ENCODE data around the gene OGFOD2.
"Not testable (repeated sequence)": the region's sequence is repeated elsewhere in the genome, so short reads cannot be mapped to it uniquely, and the experiment has no call there.

OGFOD2 gene

DNA sequence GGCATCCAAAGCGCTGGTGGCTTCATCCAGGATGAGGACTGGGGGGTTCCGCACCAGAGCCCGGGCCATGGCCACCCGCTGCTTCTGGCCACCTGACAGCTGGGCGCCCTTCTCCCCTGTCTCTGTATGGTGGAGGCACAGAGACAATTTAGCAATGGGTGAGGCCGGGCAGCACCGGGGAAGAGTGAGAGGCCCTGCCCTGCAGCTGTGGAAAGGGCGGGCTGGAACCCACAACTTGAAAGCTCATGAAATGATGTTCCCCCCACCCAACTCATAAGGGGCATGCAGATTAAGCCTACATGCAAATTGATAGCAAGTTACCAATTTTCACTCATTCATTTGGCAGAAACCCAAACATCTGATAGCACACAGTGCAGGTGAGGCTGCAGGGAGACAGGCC is 42.8 kb upstream of the OGFOD2 start:
- H3K27me3 ChIP-seq (replicated peaks; ENCODE audit: control insufficient read depth, insufficient read depth, low read length), result no peaks in the 10 kb centered on the region
- TF ChIP-seq, protein P1, sequence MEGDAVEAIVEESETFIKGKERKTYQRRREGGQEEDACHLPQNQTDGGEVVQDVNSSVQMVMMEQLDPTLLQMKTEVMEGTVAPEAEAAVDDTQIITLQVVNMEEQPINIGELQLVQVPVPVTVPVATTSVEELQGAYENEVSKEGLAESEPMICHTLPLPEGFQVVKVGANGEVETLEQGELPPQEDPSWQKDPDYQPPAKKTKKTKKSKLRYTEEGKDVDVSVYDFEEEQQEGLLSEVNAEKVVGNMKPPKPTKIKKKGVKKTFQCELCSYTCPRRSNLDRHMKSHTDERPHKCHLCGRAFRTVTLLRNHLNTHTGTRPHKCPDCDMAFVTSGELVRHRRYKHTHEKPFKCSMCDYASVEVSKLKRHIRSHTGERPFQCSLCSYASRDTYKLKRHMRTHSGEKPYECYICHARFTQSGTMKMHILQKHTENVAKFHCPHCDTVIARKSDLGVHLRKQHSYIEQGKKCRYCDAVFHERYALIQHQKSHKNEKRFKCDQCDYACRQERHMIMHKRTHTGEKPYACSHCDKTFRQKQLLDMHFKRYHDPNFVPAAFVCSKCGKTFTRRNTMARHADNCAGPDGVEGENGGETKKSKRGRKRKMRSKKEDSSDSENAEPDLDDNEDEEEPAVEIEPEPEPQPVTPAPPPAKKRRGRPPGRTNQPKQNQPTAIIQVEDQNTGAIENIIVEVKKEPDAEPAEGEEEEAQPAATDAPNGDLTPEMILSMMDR (IDR thresholded peaks at IDR 0.05; ENCODE audit: insufficient read depth, low read length, poor library complexity, severe bottlenecking), result no peak
- H3K36me3 ChIP-seq (ENCODE audit: control insufficient read depth, insufficient read depth, low read length), result no peaks in the 10 kb centered on the region
- DNase-seq (ENCODE audit: extremely low read depth, insufficient read length), result no peak
- H3K4me3 ChIP-seq (replicated peaks; ENCODE audit: low read depth, low read length), result no peak overlapping the region

GRCh38 chr12:122934722-122935121 is 40.3 kb upstream of the OGFOD2 start:
- DNase-seq (ENCODE audit: extremely low read depth, insufficient read length), result peak; percentile 54
- Histone ChIP-seq H3K36me3 (ENCODE audit: control insufficient read depth, insufficient read depth, low read length) (no peaks in the 10 kb centered on the region), H3K27me3 (replicated peaks; ENCODE audit: control insufficient read depth, insufficient read depth, low read length) (no peaks in the 10 kb centered on the region), H3K4me3 (replicated peaks; ENCODE audit: low read depth, low read length) (no peak overlapping the region)
- TF ChIP-seq, protein P1 (IDR thresholded peaks at IDR 0.05; ENCODE audit: insufficient read depth, low read length, poor library complexity, severe bottlenecking), result no peak

GRCh38 chr12:122935318-122935717 is 39.7 kb upstream of the OGFOD2 start:
- DNase-seq (ENCODE audit: extremely low read depth, insufficient read length), result no peak
- Histone ChIP-seq H3K4me3 (replicated peaks; ENCODE audit: low read depth, low read length) (no peak overlapping the region), H3K27me3 (replicated peaks; ENCODE audit: control insufficient read depth, insufficient read depth, low read length) (no peaks in the 10 kb centered on the region), H3K36me3 (ENCODE audit: control insufficient read depth, insufficient read depth, low read length) (no peaks in the 10 kb centered on the region)
- TF ChIP-seq, protein P1 (IDR thresholded peaks at IDR 0.05; ENCODE audit: insufficient read depth, low read length, poor library complexity, severe bottlenecking), result no peak

DNA sequence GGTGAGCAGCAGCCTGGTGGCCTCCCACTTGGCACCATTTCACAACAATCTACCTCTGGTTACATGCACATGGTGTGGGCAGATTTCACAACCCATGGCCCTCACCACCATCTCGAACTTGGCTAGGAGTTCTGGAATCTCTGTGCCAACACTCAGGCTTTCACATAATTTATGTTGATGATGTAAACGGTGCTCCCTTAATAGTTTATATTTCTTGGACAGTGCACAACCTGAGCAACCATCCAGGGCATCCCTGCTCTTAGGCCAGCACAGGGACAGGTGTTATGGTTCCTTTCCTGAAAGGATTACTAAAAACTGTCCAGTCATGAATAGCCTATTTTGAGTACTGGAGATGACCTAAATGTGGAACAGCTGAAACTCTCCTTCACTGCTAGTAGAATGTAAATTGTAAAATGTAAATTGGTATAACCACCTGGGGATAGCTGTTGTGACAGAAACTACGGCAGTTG is 37.4 kb upstream of the OGFOD2 start:
- H3K36me3 ChIP-seq (ENCODE audit: control insufficient read depth, insufficient read depth, low read length), result no peaks in the 10 kb centered on the region
- no peak overlapping the region for H3K4me3 ChIP-seq (replicated peaks; ENCODE audit: low read depth, low read length)
- no peaks in the 10 kb centered on the region for H3K27me3 ChIP-seq (replicated peaks; ENCODE audit: control insufficient read depth, insufficient read depth, low read length)
- TF ChIP-seq, protein P1 (IDR thresholded peaks at IDR 0.05; ENCODE audit: insufficient read depth, low read length, poor library complexity, severe bottlenecking), result no peak
- no peak for DNase-seq (ENCODE audit: extremely low read depth, insufficient read length)

DNA sequence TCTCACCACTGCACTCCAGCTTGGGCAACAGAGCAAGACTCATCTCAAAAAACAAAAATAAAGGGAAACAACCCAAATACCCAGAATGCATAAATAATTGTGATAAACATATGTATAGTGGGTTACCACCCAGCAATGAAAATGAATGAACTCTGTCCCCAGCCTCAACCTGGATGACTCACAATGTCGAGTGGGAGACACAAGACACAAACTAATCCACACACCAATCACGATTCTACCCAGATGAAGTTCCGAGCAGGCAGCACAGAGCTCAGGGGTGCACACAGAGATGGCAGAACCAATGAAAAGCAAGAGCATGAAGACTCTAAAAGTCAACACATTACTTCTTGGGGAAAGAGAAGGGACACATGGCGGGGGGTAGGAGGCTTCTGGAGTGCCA is 35.9 kb upstream of the OGFOD2 start:
- TF ChIP-seq, protein P1 (IDR thresholded peaks at IDR 0.05; ENCODE audit: insufficient read depth, low read length, poor library complexity, severe bottlenecking), result no peak
- DNase-seq (ENCODE audit: extremely low read depth, insufficient read length), result no peak
- no peaks in the 10 kb centered on the region for H3K36me3 ChIP-seq (ENCODE audit: control insufficient read depth, insufficient read depth, low read length)
- H3K27me3 ChIP-seq (replicated peaks; ENCODE audit: control insufficient read depth, insufficient read depth, low read length), result no peaks in the 10 kb centered on the region
- no peak overlapping the region for H3K4me3 ChIP-seq (replicated peaks; ENCODE audit: low read depth, low read length)

- not testable (repeated sequence) for DNase-seq (ENCODE audit: extremely low read depth, insufficient read length); H3K36me3 ChIP-seq (ENCODE audit: control insufficient read depth, insufficient read depth, low read length); H3K27me3 ChIP-seq (replicated peaks; ENCODE audit: control insufficient read depth, insufficient read depth, low read length); H3K4me3 ChIP-seq (replicated peaks; ENCODE audit: low read depth, low read length)
Measured at GRCh38 chr12:122941351-122941750, 33.7 kb upstream of the OGFOD2 start.

Measured in GM06990 (cell line).